SH-SY5Y (cell line): Measurements from ENCODE around the gene SLC4A8.

Source experiments
- GATA2 ChIP-seq: IDR thresholded peaks from 2 replicates; pipeline ENCODE4 v1.6.1; 2011; ENCODE audit warnings: mild to moderate bottlenecking, low read depth, low read length
- GATA3 ChIP-seq: IDR thresholded peaks from 2 replicates; pipeline ENCODE4 v1.6.1; 2011; ENCODE audit warnings: low read depth, mild to moderate bottlenecking, low read length, moderate library complexity

DNA sequence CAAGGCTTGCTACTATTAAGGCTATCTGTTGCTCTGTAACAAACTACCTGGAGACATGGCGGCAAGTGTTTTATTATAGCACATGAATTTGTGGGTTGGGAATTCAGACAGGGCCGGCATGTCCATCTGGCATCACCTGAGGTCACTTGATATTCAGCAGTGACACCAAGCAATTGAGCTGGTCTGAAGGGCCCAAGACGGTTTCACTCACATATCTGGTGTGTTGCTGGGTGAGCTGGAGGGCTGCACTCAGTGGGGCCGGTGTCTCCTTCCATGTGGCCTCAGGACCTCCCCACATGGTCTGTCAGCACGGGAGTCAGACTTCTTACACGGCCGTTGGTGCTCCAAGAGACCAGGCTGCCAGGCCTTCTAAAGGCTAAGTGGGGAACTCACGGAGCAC, 114.0 kb downstream of the SLC4A8 start:
- no peak for TF ChIP-seq GATA3
- TF ChIP-seq GATA2: no peak
